BLaER1 treated with 17β-estradiol and CSF1 and Interleukin-3, amounts not matched to agents 10 nM and 100 nM (cell line): Measurements from ENCODE around the gene SNW1.

Experiments used
- H3K27ac ChIP-seq, 11 experiments: shearing (Covaris generic); formaldehyde crosslinking; 2 replicates each; pipeline ENCODE4 v1.8.1; 2022
- H3K27me3 ChIP-seq, 11 experiments: shearing (Covaris generic); formaldehyde crosslinking; 2 replicates each; pipeline ENCODE4 v1.8.1; 2022
- H3K36me3 ChIP-seq, 11 experiments: shearing (Covaris generic); formaldehyde crosslinking; 2 replicates each; pipeline ENCODE4 v1.8.1; 2022
- H3K4me1 ChIP-seq, 10 experiments: shearing (Covaris generic); formaldehyde crosslinking; 2 replicates each; pipeline ENCODE4 v1.8.1; 2022
- H3K4me2 ChIP-seq, 11 experiments: shearing (Covaris generic); formaldehyde crosslinking; 2 replicates each; pipeline ENCODE4 v1.8.1; 2022
- H3K4me3 ChIP-seq, 10 experiments: shearing (Covaris generic); formaldehyde crosslinking; 2 replicates each; pipeline ENCODE4 v1.8.1; 2022
- H3K9ac ChIP-seq, 11 experiments: shearing (Covaris generic); formaldehyde crosslinking; 2 replicates each; pipeline ENCODE4 v1.8.1; 2022
- H3K9me3 ChIP-seq, 11 experiments: shearing (Covaris generic); formaldehyde crosslinking; replicated peaks in 1 of 11; 2 replicates each; pipeline ENCODE4 v1.8.1; 2022
- H4K20me1 ChIP-seq, 11 experiments: shearing (Covaris generic); formaldehyde crosslinking; 2 replicates each; pipeline ENCODE4 v1.8.1; 2022
- Cebpa-rat ChIP-seq, 11 experiments: shearing (Covaris generic); IDR thresholded peaks; 2 replicates each; pipeline ENCODE4 v1.8.1; 2022

SNW1 gene

DNA sequence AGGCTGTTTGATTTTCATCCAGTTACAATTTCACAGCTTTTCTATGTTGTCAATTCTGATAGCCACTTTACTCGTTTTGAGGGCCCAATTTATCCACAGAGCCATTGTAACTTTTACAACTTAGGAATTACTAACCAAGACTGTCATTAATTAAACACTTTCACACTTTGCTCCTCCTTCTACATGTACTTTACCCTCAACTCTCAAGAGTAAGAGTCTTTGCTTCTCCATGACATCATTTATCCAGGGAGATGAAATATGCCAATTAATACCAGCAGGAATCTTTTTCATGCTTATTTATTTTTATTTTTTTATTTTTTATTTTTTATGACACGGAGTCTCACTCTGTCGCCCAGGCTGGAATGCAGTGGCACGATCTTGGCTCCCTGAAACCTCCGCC, 39.5 kb downstream of the SNW1 start:
- H3K9ac ChIP-seq: no peak overlapping the region
- H3K4me2 ChIP-seq: no peak overlapping the region
- TF ChIP-seq Cebpa-rat (IDR thresholded peaks at IDR 0.05): no peak
- H3K9me3 ChIP-seq: no peaks in the 10 kb centered on the region
- no peaks in the 10 kb centered on the region for H3K27me3 ChIP-seq
- H3K36me3 ChIP-seq: peaks cover 98 to 100% (median 100%) of the 10 kb centered on the region in 11 experiments
- peaks cover 25 to 94% (median 77%) of the 10 kb centered on the region in 11 experiments; a peak in 21 of 22 replicates for H4K20me1 ChIP-seq
- H3K4me1 ChIP-seq: no peaks in the 10 kb centered on the region
- no peak overlapping the region for H3K4me3 ChIP-seq
- H3K27ac ChIP-seq: no peak overlapping the region

- Histone ChIP-seq H3K9me3 (no peaks in the 10 kb centered on the region), H3K27ac (no peak overlapping the region)
- no peak for TF ChIP-seq Cebpa-rat (IDR thresholded peaks at IDR 0.05)
These were observed 43.2 kb downstream of the SNW1 start for GRCh38 chr14:77717608-77718305.

DNA sequence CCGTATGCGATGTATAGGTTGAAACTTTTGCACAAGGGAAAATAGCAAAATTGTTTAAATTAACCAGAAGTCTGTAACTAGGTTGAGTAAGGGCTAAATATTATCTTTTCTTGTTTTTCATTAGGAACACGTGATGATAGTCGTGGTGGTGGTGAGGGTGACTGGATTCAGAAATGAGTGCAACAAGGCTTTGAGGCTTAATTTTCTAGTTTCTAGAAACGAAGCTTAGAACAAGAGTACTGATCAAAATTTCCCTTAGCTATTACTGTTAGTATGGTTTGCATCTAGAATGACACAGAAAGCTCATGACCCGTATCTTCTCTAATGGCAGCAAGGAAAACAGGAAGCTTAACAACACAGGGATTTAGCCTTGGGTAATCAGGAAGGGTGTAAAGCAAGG, 46.0 kb downstream of the SNW1 start:
- no peak for TF ChIP-seq Cebpa-rat (IDR thresholded peaks at IDR 0.05)
- peaks cover 5 to 16% (median 6%) of the 10 kb centered on the region in 10 experiments; a peak in 17 of 20 replicates for H3K4me1 ChIP-seq
- no peak overlapping the region for H3K9ac ChIP-seq
- no peak overlapping the region for H3K4me2 ChIP-seq
- peaks cover 41 to 100% (median 86%) of the 10 kb centered on the region in 11 experiments; a peak in 21 of 22 replicates for H4K20me1 ChIP-seq
- no peak overlapping the region for H3K4me3 ChIP-seq
- H3K36me3 ChIP-seq: peaks cover 96 to 100% (median 99%) of the 10 kb centered on the region in 11 experiments
- no peaks in the 10 kb centered on the region for H3K9me3 ChIP-seq
- H3K27me3 ChIP-seq: no peaks in the 10 kb centered on the region
- no peak overlapping the region for H3K27ac ChIP-seq

More at GRCh38 chr14:77717608-77718305, 43.2 kb downstream of the SNW1 start:
- Histone ChIP-seq H3K4me1 (peaks cover 0 to 6% (median 0%) of the 10 kb centered on the region in 10 experiments; a peak in 1 of 20 replicates), H3K4me3 (no peak overlapping the region), H3K27me3 (no peaks in the 10 kb centered on the region), H3K36me3 (peaks cover 98 to 100% (median 99%) of the 10 kb centered on the region in 11 experiments), H3K4me2 (no peak overlapping the region), H3K9ac (no peak overlapping the region), H4K20me1 (peaks cover 42 to 91% (median 80%) of the 10 kb centered on the region in 11 experiments; a peak in 21 of 22 replicates)

DNA sequence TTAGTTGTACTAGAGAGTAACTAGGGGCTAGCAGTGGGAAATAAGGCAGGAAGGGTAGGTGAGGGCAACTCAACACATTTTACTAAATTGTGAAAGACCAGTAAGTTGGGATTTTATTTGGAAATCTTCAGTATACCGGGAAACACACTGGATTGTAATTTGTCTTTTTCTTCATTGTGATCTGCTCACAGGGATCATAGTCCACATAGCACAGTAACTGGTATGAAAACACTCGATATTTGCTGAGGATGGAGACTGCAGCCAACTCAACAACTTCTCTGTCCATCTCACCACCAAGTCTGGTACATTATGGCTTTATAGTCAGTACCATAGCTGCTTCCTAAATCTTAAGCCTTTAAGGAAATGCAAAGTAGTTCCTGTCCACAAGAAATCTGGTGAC, 50.6 kb downstream of the SNW1 start:
- H3K36me3 ChIP-seq: peaks cover 52 to 74% (median 64%) of the 10 kb centered on the region in 11 experiments
- H3K27me3 ChIP-seq: no peaks in the 10 kb centered on the region
- peak overlapping the region in 3 of 10 experiments; percentile 96 to 98 (median 97); a peak in 3 of 20 replicates for H3K4me3 ChIP-seq
- H3K27ac ChIP-seq: no peak overlapping the region
- peaks cover 30 to 42% (median 35%) of the 10 kb centered on the region in 10 experiments for H3K4me1 ChIP-seq
- H3K9ac ChIP-seq: peak overlapping the region in 4 of 11 experiments; percentile 4 to 89 (median 84); a peak in 2 of 22 replicates
- no peaks in the 10 kb centered on the region for H3K9me3 ChIP-seq
- H4K20me1 ChIP-seq: peaks cover 14 to 87% (median 67%) of the 10 kb centered on the region in 11 experiments; a peak in 20 of 22 replicates
- no peak for TF ChIP-seq Cebpa-rat (IDR thresholded peaks at IDR 0.05)
- H3K4me2 ChIP-seq: peak overlapping the region; percentile 86 to 95 (median 93); a peak in 21 of 22 replicates

DNA sequence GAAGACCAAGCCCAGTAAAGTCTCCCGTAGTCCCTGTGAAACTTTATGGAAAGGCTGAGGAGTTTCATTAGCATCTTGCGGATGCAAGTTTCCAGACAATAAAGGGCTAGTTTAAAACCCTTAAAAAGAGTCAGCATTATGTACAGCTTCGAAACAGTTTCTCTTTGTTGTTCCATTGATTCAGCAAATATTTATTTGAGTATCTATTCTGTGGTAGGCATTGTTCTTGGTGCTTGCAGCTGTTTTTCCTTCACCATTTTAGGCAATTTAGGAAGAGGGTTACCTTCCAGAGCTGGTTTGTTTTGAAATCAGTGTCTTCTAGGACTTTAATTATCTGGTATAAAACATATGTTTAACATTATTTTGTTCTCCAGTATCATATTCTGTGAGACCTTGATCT, 51.5 kb downstream of the SNW1 start:
- H4K20me1 ChIP-seq: peaks cover 6 to 87% (median 64%) of the 10 kb centered on the region in 11 experiments; a peak in 20 of 22 replicates
- peaks cover 30 to 39% (median 35%) of the 10 kb centered on the region in 10 experiments for H3K4me1 ChIP-seq
- H3K4me2 ChIP-seq: peak overlapping the region; percentile 86 to 95 (median 93)
- H3K27ac ChIP-seq: peak overlapping the region in 5 of 11 experiments; percentile 70 to 87 (median 86); a peak in 5 of 22 replicates
- no peaks in the 10 kb centered on the region for H3K9me3 ChIP-seq
- peak overlapping the region; percentile 84 to 99 (median 96) for H3K4me3 ChIP-seq
- TF ChIP-seq Cebpa-rat (IDR thresholded peaks at IDR 0.05): no peak
- peaks cover 49 to 74% (median 64%) of the 10 kb centered on the region in 11 experiments for H3K36me3 ChIP-seq
- H3K9ac ChIP-seq: peak overlapping the region; percentile 79 to 91 (median 87); a peak in 17 of 22 replicates
- no peaks in the 10 kb centered on the region for H3K27me3 ChIP-seq

GRCh38 chr14:77708749-77709148, 52.2 kb downstream of the SNW1 start:
- TF ChIP-seq Cebpa-rat (IDR thresholded peaks at IDR 0.05): no peak
- peaks cover 5 to 87% (median 57%) of the 10 kb centered on the region in 11 experiments; a peak in 20 of 22 replicates for H4K20me1 ChIP-seq
- H3K27ac ChIP-seq: peak overlapping the region in 10 of 11 experiments; percentile 70 to 87 (median 84); a peak in 21 of 22 replicates
- H3K9ac ChIP-seq: peak overlapping the region; percentile 79 to 91 (median 87)
- H3K4me2 ChIP-seq: peak overlapping the region; percentile 86 to 95 (median 93)
- H3K36me3 ChIP-seq: peaks cover 49 to 74% (median 64%) of the 10 kb centered on the region in 11 experiments
- H3K27me3 ChIP-seq: no peaks in the 10 kb centered on the region
- no peaks in the 10 kb centered on the region for H3K9me3 ChIP-seq
- H3K4me1 ChIP-seq: peaks cover 30 to 39% (median 35%) of the 10 kb centered on the region in 10 experiments
- H3K4me3 ChIP-seq: peak overlapping the region; percentile 84 to 99 (median 96)

- Histone ChIP-seq H3K9ac (peak within 1 kb of the TSS; percentile 79 to 91 (median 87)), H3K4me2 (peak within 1 kb of the TSS; percentile 91 to 97 (median 95)), H3K9me3 (no peaks in the 10 kb centered on the region), H3K4me3 (peak within 1 kb of the TSS; percentile 84 to 99 (median 96)), H3K27me3 (no peaks in the 10 kb centered on the region), H3K36me3 (peaks cover 51 to 74% (median 65%) of the 10 kb centered on the region in 11 experiments), H3K4me1 (peaks cover 30 to 39% (median 35%) of the 10 kb centered on the region in 10 experiments), H4K20me1 (peaks cover 0 to 78% (median 48%) of the 10 kb centered on the region in 11 experiments; a peak in 20 of 22 replicates), H3K27ac (peak within 1 kb of the TSS; percentile 40 to 87 (median 83); a peak in 21 of 22 replicates)
- no peak for TF ChIP-seq Cebpa-rat (IDR thresholded peaks at IDR 0.05)
These were observed 53.1 kb downstream of the SNW1 start, which contains the start of the genes ALKBH1 and SLIRP for GRCh38 chr14:77707724-77708408. Gene ALKBH1 (minus strand): TSS chr14:77708023. CDS start chr14:77708004, 19 bp downstream. Gene SLIRP (plus strand): TSS chr14:77708103. CDS start chr14:77708112, 9 bp downstream.

- Histone ChIP-seq H3K4me1 (peaks cover 30 to 39% (median 35%) of the 10 kb centered on the region in 10 experiments), H3K36me3 (peaks cover 51 to 74% (median 65%) of the 10 kb centered on the region in 11 experiments), H3K27ac (peak overlapping the region; percentile 40 to 87 (median 83); a peak in 21 of 22 replicates), H4K20me1 (peaks cover 0 to 73% (median 43%) of the 10 kb centered on the region in 11 experiments; a peak in 20 of 22 replicates), H3K9ac (peak overlapping the region; percentile 79 to 91 (median 87)), H3K4me2 (peak overlapping the region; percentile 90 to 97 (median 94)), H3K9me3 (no peaks in the 10 kb centered on the region), H3K27me3 (no peaks in the 10 kb centered on the region), H3K4me3 (peak overlapping the region; percentile 84 to 99 (median 96))
- no peak for TF ChIP-seq Cebpa-rat (IDR thresholded peaks at IDR 0.05)
These were observed 53.6 kb downstream of the SNW1 start for GRCh38 chr14:77707355-77707723.
